MM.1S (cell line): Measurements from ENCODE around the gene CDSN.
"Not testable (repeated sequence)": the region's sequence is repeated elsewhere in the genome, so short reads cannot be mapped to it uniquely, and the experiment has no call there.

Experiments
- DNase-seq: peaks from one replicate; pipeline ENCODE4 v3.0.0-alpha.2; 2015
- H2AFZ ChIP-seq: fragments of 300-600 bp; sonication (generic); 2 replicates; pipeline ENCODE4 v1.6.0; 2016; ENCODE audit warnings: antibody characterized with exemption, low read length
- H3F3A ChIP-seq: fragments of 300-600 bp; sonication (generic); 2 replicates; pipeline ENCODE4 v1.6.1; 2016; ENCODE audit warnings: mild to moderate bottlenecking, antibody characterized with exemption, low read length, moderate library complexity, mixed read lengths; ENCODE audit not compliant: insufficient read depth
- H3K27ac ChIP-seq: fragments of 300-600 bp; sonication (generic); 2 replicates; pipeline ENCODE4 v1.5.1; 2016; ENCODE audit warnings: mild to moderate bottlenecking, low read length
- H3K27me3 ChIP-seq: fragments of 300-600 bp; sonication (generic); replicated peaks from 2 replicates; pipeline ENCODE4 v1.6.0; 2016; ENCODE audit warnings: low read length; ENCODE audit not compliant: insufficient read depth
- H3K36me3 ChIP-seq: fragments of 300-600 bp; sonication (generic); replicated peaks from 2 replicates; pipeline ENCODE4 v1.6.1; 2016; ENCODE audit warnings: mild to moderate bottlenecking, low read length, mixed read lengths; ENCODE audit not compliant: insufficient read depth
- H3K4me1 ChIP-seq: fragments of 300-600 bp; sonication (generic); 2 replicates; pipeline ENCODE4 v1.6.1; 2016; ENCODE audit warnings: low read length, mixed read lengths
- H3K4me2 ChIP-seq: fragments of 300-600 bp; sonication (generic); 2 replicates; pipeline ENCODE4 v1.6.0; 2016; ENCODE audit warnings: low read depth, low read length
- H3K4me3 ChIP-seq: fragments of 300-600 bp; sonication (generic); 2 replicates; pipeline ENCODE4 v1.5.1; 2016; ENCODE audit warnings: low read length, mixed read lengths
- H3K79me2 ChIP-seq: fragments of 300-600 bp; sonication (generic); 2 replicates; pipeline ENCODE4 v1.6.1; 2016; ENCODE audit warnings: mixed run types, low read length, mixed read lengths
- H3K9ac ChIP-seq: fragments of 300-600 bp; sonication (generic); 2 replicates; pipeline ENCODE4 v1.6.1; 2016; ENCODE audit warnings: low read length, mixed read lengths
- H3K9me2 ChIP-seq: fragments of 300-600 bp; sonication (generic); replicated peaks from 2 replicates; pipeline ENCODE4 v1.6.1; 2016; ENCODE audit warnings: mild to moderate bottlenecking, low read length, mixed read lengths; ENCODE audit not compliant: insufficient read depth
- H3K9me3 ChIP-seq: fragments of 300-600 bp; sonication (generic); replicated peaks from 2 replicates; pipeline ENCODE4 v1.6.1; 2016; ENCODE audit warnings: mild to moderate bottlenecking, low read length, mixed read lengths; ENCODE audit not compliant: insufficient read depth
- H4K20me1 ChIP-seq: fragments of 300-600 bp; sonication (generic); 2 replicates; pipeline ENCODE4 v1.6.1; 2016; ENCODE audit warnings: mild to moderate bottlenecking, low read length, moderate library complexity, mixed read lengths; ENCODE audit not compliant: insufficient read depth
- EZH2 ChIP-seq: fragments of 300-600 bp; sonication (generic); optimal IDR thresholded peaks from 2 replicates; pipeline ENCODE3; 2017; ENCODE audit warnings: low read depth, mild to moderate bottlenecking, antibody characterized with exemption, low read length, mixed read lengths
- EZH2phosphoT487 ChIP-seq: fragments of 300-600 bp; sonication (generic); IDR thresholded peaks from 2 replicates; pipeline ENCODE4 v1.6.1; 2018; ENCODE audit warnings: antibody characterized with exemption, low read length
- TF ChIP-seq, protein P1 (sequence below): fragments of 300-600 bp; sonication (generic); IDR thresholded peaks from 2 replicates; pipeline ENCODE4 v1.5.1; 2016; ENCODE audit warnings: antibody characterized with exemption, low read length, mixed read lengths

CDSN gene

DNA sequence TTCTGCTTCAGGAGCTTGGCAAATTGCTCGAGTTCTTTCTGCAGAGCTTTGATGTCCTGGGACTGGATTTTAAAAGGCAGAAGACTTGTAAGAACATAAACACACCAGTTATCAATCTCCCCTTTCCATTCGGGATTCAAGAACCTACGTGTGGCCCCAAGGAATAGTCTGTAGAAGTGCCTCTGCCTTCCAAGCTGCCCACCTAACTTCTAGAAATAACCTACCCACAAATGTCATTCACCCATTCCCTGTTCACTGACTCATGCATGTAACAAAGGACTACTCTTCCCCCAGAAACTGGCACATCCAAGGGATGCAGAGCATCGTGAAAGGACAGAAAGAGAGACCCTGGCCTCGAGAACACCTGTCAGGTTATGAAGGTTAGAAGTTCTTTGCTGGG is 45.7 kb upstream of the CDSN start:
- no peaks in the 10 kb centered on the region for H3K9me2 ChIP-seq
- no peak overlapping the region for H3K9ac ChIP-seq
- no peaks in the 10 kb centered on the region for H3K36me3 ChIP-seq
- TF ChIP-seq EZH2 (no peak), EZH2phosphoT487 (no peak)
- TF ChIP-seq, protein P1, sequence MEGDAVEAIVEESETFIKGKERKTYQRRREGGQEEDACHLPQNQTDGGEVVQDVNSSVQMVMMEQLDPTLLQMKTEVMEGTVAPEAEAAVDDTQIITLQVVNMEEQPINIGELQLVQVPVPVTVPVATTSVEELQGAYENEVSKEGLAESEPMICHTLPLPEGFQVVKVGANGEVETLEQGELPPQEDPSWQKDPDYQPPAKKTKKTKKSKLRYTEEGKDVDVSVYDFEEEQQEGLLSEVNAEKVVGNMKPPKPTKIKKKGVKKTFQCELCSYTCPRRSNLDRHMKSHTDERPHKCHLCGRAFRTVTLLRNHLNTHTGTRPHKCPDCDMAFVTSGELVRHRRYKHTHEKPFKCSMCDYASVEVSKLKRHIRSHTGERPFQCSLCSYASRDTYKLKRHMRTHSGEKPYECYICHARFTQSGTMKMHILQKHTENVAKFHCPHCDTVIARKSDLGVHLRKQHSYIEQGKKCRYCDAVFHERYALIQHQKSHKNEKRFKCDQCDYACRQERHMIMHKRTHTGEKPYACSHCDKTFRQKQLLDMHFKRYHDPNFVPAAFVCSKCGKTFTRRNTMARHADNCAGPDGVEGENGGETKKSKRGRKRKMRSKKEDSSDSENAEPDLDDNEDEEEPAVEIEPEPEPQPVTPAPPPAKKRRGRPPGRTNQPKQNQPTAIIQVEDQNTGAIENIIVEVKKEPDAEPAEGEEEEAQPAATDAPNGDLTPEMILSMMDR, result no peak
- no peak for DNase-seq
- H3K4me1 ChIP-seq, result peaks cover 35% of the 10 kb centered on the region
- no peaks in the 10 kb centered on the region for H3K27me3 ChIP-seq
- H3K4me3 ChIP-seq, result no peak overlapping the region
- H3F3A ChIP-seq, result peaks cover 3% of the 10 kb centered on the region
- H2AFZ ChIP-seq, result no peak overlapping the region
- no peak overlapping the region for H3K27ac ChIP-seq
- no peak overlapping the region for H3K4me2 ChIP-seq
- H4K20me1 ChIP-seq, result no peaks in the 10 kb centered on the region; the same call in 1 of the 2 replicates
- no peaks in the 10 kb centered on the region for H3K9me3 ChIP-seq
- H3K79me2 ChIP-seq, result peaks cover 15% of the 10 kb centered on the region

DNA sequence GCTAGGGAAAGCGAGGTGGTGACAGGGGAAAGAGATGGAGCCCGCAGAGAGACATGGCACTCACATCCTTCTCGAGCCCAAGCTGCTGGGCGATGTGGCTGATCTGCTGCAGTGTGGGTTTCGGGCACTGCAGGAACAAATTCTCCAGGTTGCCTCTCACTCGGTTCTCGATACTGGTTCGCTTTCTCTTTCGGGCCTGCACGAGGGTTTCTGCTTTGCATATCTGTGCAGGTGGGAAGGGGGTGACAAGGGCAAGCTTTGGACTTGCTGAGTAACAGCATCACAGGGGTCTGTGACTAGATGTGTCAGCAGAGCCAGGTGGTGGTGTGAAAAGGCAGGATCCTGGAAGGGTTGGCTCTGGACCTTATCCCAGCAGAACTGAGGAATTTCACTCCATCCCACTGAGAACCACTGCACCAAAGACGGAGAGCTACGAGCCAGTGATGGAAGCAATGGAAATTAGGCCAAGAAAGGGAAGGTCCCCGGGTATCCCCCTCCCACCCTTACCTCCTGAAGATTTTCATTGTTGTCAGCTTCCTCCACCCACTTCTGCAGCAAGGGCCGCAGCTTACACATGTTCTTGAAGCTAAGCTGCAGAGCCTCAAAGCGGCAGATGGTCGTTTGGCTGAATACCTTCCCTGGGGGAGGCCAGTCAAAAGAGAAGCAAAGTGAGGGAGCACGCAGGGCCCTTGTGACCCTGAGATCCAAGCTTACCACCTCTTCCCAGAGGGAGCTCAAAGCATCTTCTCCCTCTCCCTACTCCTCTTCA is 45.0 kb upstream of the CDSN start:
- not testable (repeated sequence) for H3K9me3 ChIP-seq, H3F3A ChIP-seq, H3K9ac ChIP-seq, H3K27me3 ChIP-seq, H4K20me1 ChIP-seq, H3K36me3 ChIP-seq, H2AFZ ChIP-seq, H3K9me2 ChIP-seq, H3K4me3 ChIP-seq
- Histone ChIP-seq H3K27ac (peak overlapping the region; percentile 36; the same call in 1 of the 2 replicates), H3K4me1 (peaks cover 35% of the 10 kb centered on the region), H3K79me2 (peaks cover 22% of the 10 kb centered on the region), H3K4me2 (peak overlapping the region; percentile 49; the same call in 1 of the 2 replicates)
- DNase-seq, result peak; percentile 54

DNA sequence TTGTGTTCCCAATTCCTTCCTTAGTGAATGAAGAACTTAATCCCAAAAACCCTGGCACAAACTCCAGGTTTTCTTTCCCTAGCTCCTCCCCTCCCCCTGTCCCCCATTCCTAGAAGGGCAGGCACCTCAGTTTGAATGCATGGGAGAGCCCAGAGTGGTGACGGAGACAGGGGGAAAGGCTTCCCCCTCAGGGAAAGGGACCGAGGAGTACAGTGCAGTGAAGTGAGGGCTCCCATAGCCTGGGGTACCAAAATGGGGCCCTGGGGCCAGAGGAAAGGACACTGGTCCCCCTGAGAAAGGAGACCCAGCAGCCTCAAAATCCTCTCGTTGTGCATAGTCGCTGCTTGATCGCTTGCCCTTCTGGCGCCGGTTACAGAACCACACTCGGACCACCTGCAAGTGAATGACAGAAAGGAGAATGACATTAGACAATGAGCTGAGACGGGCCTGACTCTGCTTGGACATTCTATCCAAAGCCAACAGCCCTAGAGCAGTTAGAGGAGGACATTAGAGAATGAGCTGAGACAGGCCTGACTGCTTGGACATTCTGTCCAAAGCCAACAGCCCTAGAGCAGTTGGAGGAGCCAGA is 44.3 kb upstream of the CDSN start:
- DNase-seq, result peak; percentile 13
- Histone ChIP-seq H3K4me1 (peaks cover 40% of the 10 kb centered on the region), H3K27ac (peak overlapping the region; percentile 36; the same call in 1 of the 2 replicates), H3K4me2 (peak overlapping the region; percentile 49; the same call in 1 of the 2 replicates), H3K79me2 (peaks cover 29% of the 10 kb centered on the region)
- H3F3A ChIP-seq, H3K9me2 ChIP-seq, H3K27me3 ChIP-seq, H3K4me3 ChIP-seq, H3K9ac ChIP-seq, H3K9me3 ChIP-seq, H3K36me3 ChIP-seq, H4K20me1 ChIP-seq, H2AFZ ChIP-seq: not testable (repeated sequence)

DNA sequence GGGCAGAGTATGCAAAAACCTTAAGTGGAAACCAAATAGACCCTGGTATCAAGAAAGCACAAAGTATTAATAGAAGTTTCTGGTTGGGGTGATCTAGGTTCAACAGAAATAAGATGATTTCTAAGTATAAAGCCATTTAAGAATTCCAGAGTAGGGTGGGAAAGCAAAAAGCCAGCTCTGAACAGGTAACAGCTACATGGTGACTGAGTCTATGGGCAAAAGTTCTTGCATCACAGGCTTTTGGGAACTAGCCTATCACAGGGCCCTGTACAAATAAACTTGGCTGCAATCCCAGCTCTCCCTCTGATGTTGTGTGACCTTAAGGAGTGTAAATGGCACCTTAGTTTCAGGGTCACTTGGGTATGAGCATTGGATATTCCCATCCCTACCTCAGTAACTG is 43.7 kb upstream of the CDSN start:
- H3K9ac ChIP-seq, result no peak overlapping the region
- peaks cover 35% of the 10 kb centered on the region for H3K79me2 ChIP-seq
- no peaks in the 10 kb centered on the region for H3K9me2 ChIP-seq
- no peak for DNase-seq
- no peak overlapping the region for H3K4me3 ChIP-seq
- no peak overlapping the region for H3K27ac ChIP-seq
- H3K9me3 ChIP-seq, result no peaks in the 10 kb centered on the region
- peaks cover 6% of the 10 kb centered on the region for H3F3A ChIP-seq
- H2AFZ ChIP-seq, result no peak overlapping the region
- peaks cover 40% of the 10 kb centered on the region for H3K4me1 ChIP-seq
- no peak for TF ChIP-seq EZH2phosphoT487
- TF ChIP-seq, protein P1, result no peak
- no peak for TF ChIP-seq EZH2
- no peaks in the 10 kb centered on the region for H3K27me3 ChIP-seq
- peak overlapping the region; percentile 21; the same call in 1 of the 2 replicates for H3K4me2 ChIP-seq
- no peaks in the 10 kb centered on the region for H3K36me3 ChIP-seq
- H4K20me1 ChIP-seq, result no peaks in the 10 kb centered on the region; the same call in 1 of the 2 replicates
